NCI-H1930 (cell line): ENCODE results near the gene PSMB3.
A peak's percentile ranks its signal among the peaks of the same experiment; 100 is the strongest.
"Not testable (repeated sequence)": the region's sequence is repeated elsewhere in the genome, so short reads cannot be mapped to it uniquely, and the experiment has no call there.

Source experiments
- DNase-seq, 2 experiments: peaks; one replicate each; lab custom pipeline; 2025; lab: John Stamatoyannopoulos, UW

The PSMB3 gene

DNA sequence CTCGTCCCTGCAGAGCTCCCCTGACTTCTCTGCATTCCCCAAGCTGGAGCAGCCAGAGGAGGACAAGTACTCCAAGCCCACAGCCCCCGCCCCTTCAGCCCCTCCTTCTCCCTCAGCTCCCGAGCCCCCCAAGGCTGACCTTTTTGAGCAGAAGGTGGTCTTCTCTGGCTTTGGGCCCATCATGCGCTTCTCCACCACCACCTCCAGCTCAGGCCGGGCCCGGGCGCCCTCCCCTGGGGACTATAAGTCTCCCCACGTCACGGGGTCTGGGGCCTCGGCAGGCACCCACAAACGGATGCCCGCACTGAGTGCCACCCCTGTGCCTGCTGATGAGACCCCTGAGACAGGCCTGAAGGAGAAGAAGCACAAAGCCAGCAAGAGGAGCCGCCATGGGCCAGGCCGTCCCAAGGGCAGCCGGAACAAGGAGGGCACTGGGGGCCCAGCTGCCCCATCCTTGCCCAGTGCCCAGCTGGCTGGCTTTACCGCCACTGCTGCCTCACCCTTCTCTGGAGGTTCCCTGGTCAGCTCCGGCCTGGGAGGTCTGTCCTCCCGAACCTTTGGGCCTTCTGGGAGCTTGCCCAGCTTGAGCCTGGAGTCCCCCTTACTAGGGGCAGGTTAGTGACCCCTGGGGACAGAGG lies 36.1 kb upstream of the PSMB3 start:
- no peak for DNase-seq

GRCh38 chr17:38717139-38717745 lies 35.3 kb upstream of the PSMB3 start:
- no peak for DNase-seq

GRCh38 chr17:38719289-38719942 lies 33.1 kb upstream of the PSMB3 start:
- no peak for DNase-seq

DNA sequence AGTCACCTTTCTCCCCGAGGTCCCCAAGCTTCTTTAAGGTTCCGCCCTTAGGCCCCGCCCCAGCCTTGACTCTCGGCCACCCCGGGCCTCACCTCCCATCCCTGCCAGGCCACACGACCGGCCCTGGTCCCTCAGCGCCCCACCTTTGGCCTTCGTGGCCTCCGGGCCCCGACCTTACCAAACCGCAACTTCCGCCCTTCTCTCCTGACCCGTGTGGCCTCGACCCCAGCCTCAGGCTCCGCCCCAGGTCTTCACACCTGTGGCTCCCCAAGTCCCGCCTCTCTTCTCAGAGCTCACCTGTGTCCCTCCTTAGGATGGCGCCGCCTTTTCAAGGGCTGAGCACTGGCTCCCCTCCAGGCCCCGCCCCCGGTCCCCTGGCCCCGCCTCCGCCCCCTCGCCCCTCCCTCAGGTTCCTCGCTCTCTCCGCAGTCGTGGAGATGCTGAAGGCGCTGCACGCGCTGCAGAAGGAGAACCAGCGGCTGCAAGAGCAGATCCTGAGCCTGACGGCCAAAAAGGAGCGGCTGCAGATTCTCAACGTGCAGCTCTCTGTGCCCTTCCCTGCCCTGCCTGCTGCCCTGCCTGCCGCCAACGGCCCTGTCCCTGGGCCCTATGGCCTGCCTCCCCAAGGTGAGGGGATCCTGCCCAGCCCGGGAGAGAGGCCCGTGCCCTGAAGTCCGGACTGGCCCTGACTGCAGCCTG lies 32.4 kb upstream of the PSMB3 start:
- no peak for DNase-seq

- DNase-seq: no peak
These were observed 31.6 kb upstream of the PSMB3 start for GRCh38 chr17:38720941-38721340.

DNA sequence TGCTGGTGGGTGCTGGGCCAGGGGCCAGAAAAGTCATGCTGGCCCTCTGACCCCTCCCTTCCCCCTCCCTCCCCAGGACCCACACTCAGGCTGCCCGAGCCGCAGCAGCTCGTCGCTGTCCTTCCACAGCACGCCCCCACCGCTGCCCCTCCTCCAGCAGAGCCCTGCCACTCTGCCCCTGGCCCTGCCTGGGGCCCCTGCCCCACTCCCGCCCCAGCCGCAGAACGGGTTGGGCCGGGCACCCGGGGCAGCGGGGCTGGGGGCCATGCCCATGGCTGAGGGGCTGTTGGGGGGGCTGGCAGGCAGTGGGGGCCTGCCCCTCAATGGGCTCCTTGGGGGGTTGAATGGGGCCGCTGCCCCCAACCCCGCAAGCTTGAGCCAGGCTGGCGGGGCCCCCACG lies 30.7 kb upstream of the PSMB3 start:
- DNase-seq: no peak

DNA sequence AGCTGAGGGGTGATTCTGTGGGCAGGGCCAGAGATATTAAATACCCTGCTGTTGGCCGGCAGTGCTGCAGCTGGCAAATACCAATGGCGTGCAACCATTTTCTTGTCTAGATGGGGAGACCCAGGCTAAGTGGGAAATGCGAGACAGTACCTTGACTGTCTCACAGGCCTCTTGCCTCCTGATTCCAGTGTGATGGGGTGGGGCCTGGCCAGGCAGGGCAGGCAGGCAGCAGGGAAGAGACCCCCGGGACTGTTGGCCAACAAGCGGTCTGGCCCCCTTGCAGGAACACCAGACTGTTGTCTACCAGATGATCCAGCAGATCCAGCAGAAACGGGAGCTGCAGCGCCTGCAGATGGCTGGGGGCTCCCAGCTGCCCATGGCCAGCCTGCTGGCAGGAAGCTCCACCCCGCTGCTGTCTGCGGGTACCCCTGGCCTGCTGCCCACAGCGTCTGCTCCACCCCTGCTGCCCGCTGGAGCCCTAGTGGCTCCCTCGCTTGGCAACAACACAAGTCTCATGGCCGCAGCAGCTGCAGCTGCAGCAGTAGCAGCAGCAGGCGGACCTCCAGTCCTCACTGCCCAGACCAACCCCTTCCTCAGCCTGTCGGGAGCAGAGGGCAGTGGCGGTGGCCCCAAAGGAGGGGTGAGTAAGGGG lies 28.1 kb upstream of the PSMB3 start:
- no peak for DNase-seq

DNA sequence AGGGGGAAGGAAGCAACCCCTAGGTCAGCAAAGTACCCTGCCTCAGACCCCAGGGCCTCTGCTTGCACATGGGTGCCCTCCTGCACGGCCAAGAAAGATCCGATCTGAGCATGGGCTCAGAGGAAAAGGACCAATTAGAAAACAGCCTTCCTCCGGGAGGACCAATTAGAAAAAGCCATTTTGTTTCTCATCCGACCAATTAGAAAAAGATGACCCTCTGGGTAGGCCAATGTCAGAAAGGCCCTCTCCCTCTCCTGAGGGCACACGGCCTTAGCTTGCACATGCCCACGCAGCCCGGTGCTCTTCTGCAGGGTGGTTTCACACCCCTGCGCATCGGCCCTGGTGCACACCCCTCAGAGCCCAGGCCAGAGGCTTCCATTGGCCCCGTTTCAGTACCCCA lies 27.5 kb upstream of the PSMB3 start:
- DNase-seq: no peak

- DNase-seq: not testable (repeated sequence)
These were observed 26.4 kb upstream of the PSMB3 start for GRCh38 chr17:38726145-38726544.

DNA sequence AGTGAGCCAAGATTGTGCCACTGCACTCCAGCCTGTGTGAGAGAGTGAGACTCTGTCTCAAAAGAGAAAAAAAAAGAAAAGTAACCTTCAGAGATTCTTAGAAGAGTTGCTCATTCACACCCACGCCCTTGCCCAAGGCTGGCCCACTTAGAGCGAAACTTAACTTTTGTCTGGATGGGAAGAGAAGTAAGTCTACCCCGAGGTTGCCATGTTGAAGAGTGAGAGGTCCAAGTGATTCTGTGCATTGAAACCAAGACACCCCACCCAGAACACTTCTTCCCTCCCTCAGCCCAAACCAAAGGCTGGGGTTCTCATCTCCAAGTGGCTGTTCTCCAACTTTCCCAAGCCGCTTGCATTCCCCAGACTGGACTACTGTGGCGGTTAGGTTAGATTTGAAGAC lies 24.8 kb upstream of the PSMB3 start:
- DNase-seq: no peak

- no peak for DNase-seq
These were observed 24.2 kb upstream of the PSMB3 start for GRCh38 chr17:38728290-38728831.

DNA sequence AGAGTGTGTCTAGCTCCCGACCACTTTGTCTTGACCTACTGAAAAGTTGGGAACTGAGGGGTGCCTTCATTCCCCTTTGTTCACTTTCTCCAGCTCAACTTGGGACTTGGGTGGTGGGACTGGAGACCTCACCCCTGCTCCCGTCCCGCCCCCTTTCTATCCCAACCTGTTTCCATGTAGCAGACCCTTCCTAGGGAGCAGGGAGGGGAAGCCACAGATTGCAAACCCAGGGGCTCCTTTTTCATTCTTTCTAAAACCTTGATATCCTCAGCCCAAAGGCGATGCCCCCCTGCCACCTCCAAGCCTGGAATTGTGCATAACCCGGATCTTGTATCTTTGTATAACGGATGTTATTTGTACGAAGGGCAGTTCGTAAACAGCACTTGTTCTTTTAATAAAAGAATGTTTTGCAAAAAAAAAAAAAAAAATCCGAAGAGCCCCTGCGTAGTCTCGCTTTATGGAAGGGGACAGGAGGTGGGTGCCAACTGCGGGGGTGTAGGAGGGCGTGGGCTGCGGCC lies 23.1 kb upstream of the PSMB3 start:
- no peak for DNase-seq

- DNase-seq: peak; percentile 72 to 90
These were observed 22.5 kb upstream of the PSMB3 start, which contains the start of gene CISD3 for GRCh38 chr17:38729886-38730525. Gene CISD3 (plus strand): TSS chr17:38730341. CDS start chr17:38730359, 18 bp downstream.

DNA sequence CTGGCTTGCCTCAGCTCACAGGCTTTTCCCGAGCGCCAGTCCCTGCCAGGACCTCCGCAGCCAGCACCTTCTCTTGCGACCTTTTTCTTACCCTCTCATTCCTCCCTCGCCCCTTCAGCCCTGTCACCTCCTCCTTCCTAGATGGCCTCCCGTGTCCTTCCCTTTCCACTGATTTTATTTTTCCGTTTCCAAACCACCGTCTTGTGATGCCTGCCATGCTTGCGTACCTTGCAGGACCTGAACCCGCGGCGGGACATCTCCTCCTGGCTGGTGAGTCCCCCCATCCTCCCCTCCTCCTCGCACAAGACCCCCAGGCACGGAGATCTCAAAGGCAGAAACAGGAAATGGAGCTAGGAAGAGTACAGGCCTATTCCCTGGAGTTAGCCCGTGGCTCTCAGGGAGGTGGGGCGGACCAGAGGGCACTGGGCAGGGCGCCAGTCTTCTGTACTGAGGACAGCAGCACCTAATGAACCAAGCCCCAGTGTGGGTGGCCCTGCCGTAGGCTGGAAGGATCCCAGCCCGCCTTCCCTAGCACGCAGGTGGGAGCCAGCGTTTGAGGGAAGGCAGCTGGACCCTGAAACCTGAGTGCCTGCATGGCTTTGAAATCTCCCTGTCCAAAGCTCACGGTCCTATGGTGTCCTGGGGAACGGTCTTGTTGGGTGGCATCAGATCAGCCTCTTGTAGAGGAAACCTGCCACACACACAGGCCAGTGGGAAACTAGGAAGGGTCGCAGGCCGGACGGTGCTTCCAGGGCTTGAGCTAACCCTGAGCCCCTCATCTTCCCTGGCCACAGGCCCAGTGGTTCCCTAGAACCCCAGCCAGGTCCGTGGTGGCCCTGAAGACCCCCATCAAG lies 21.8 kb upstream of the PSMB3 start:
- DNase-seq: no peak

DNA sequence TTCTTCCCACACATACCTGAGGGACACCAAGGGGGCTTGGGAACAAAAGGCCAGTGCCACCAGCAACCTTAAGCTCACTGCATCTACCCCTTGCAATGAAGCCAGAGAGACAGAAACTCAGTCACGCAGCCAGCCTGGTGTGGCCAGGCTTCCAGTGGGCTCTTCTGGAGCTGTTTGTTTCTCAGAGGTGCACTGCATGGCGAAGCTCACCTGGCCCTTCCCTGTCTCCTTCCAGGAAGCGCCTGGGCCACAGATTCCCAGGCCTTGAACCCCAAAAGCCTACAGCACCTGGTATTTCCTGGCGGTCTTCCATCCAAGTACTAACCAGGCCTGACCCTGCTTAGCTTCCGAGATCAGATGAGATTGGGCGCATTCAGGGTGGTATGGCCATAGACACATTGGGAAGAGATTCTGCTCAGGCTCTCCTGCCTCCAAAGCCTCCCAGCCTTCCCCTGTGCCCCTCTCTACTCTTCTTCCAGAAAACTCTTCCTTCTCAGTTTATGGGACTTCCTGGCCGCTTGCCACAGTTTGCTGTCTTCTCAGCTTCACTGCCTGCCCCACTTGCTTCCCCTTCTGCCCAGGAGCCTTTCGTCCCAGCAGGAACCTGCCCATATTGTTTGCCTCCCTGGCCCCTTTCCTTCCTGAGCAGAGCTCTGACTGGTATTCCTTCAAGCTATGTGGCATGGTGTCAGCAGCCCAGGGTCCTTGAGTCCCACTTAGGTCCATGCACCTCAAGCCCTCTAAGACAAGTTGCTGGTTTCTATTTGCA lies 20.8 kb upstream of the PSMB3 start:
- DNase-seq: no peak

- no peak for DNase-seq
These were observed 19.9 kb upstream of the PSMB3 start for GRCh38 chr17:38732376-38733281.

DNA sequence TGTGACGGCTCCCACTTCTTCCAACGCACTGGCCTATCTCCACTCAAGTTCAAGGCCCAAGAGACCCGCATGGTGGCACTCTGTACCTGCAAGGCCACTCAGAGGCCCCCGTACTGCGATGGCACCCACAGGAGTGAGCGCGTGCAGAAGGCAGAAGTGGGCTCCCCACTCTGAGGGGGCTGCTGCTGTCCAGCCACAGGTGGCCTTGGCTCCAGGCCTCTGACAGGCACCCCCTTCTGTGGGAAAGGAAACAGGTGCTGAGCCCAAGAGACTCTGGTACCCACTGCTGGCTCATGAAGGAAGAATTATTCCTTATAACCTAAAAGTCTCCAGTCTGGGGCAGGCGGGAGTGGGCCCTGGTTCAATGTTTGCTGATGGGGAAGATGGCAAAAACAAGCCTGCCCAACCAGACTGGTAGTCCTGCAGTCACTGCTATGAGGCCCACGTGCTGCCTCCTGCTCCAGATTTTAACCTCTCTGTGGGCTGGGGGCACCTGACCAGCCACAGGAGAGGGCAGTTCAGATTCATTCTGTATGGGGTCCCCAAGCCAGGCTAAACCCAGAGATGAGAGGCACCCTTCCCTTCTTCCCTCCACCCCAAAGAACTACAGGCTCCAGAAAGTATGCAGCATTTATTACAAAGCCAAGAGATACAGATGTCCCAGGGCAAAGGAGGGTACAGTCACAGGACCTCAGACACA lies 19.1 kb upstream of the PSMB3 start:
- DNase-seq: no peak
